ENCODE data around the gene ITPA. TPM values are rescaled to one million over a fixed set of nuclear protein-coding genes. Genes with fewer than 3 reads are reported as not detected.
A peak's percentile ranks its signal among the peaks of the same experiment; 100 is the strongest.
"Not testable (repeated sequence)": the region's sequence is repeated elsewhere in the genome, so short reads cannot be mapped to it uniquely, and the experiment has no call there.

The ITPA gene
- total RNA-seq, 1 experiment from 2014 or later: 147 TPM

DNA sequence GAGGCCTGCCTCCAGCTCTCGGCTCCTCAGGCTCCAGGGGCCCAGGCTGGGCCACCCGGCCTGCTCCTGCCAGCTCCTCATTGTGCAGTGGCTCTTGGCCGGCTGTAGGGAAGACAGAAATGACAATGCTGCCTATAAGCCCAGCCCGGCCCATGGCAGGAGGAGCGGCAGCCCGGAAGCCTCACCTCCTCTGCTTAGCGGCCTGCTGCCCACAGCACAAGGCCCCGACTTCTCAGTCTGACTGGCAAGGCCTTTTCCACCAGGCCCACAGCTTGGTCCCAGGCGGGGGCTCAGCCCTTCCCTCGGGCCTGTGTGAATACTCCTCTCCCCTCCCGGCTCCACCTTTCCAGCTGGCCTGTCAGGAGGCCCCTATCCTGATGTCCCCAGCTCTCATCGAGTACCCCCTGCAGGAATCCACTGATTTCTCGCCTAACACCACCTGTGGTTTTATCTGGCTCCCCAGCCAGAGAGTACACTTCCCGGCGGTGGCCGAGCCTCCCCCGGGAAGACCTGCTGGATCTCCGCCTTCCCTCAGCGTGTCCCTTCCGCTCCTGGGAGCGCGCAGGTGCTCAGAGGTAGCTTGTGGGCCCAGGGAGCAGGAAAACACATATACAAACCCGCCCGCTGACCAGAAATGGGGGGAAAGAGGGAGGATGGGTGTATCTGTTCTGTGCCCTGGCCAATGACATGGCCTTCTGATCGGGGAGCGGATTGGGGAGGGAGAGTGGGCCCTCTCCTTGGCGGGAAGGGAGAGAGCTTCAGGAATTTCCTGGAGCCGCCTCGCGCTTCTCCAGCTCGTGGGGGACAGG is 5.8 kb upstream of the ITPA start:
- peak; percentile 79 for DNase-seq

DNA sequence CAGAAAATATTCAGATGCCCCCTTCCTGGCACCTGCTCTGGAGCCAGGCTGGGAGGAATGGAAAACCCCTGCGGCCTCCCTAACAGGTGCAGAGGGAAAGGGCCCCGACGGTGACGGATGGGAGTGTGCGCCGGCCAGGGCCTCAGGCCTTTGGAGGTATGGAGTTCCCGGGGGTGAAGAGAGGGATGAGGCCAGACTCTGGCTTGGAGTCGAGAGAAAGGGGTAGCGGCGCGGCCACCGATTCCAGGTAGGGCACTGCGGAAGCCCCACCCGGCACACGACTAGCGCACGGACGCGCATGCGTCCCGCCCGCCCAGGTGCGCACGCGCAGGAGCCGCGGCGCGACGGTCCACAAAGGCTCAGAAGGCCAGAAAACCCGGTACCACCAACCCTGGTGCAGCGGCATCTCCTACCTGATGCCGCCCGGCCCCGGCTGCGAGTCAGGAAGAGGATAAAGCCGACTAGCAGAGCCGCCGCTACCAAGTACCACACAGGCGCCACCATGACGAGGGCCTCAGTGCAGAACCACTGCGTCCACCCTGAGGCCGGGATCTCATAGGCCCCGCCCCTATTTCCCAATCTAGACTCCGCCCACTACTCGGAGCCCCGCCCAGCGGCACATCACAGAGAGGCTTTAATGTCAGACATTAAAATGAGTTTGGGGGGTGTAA is 5.0 kb upstream of the ITPA start, which contains the start of gene DDRGK1:
DDRGK1 (minus strand) TSS at position 559 of the 671 bp plus-strand sequence; CDS start at position 504, 55 bp downstream.
- peak within 1 kb of the TSS; percentile 83 for H3K4me3 ChIP-seq (ENCODE audit: insufficient read depth, low read depth, low read length)
- H3K36me3 ChIP-seq (replicated peaks; ENCODE audit: control insufficient read depth, insufficient read depth, low read length): peaks cover 15% of the 10 kb centered on the region
- peak; percentile 98 for DNase-seq
- H3K27me3 ChIP-seq (ENCODE audit: control insufficient read depth, insufficient read depth, low read length): no peaks in the 10 kb centered on the region

More for the DNA sequence above, 5.8 kb upstream of the ITPA start:
- peaks cover 18% of the 10 kb centered on the region for H3K36me3 ChIP-seq (replicated peaks; ENCODE audit: control insufficient read depth, insufficient read depth, low read length)
- H3K4me3 ChIP-seq (ENCODE audit: insufficient read depth, low read depth, low read length): peak overlapping the region; percentile 83
- no peaks in the 10 kb centered on the region for H3K27me3 ChIP-seq (ENCODE audit: control insufficient read depth, insufficient read depth, low read length)

DNA sequence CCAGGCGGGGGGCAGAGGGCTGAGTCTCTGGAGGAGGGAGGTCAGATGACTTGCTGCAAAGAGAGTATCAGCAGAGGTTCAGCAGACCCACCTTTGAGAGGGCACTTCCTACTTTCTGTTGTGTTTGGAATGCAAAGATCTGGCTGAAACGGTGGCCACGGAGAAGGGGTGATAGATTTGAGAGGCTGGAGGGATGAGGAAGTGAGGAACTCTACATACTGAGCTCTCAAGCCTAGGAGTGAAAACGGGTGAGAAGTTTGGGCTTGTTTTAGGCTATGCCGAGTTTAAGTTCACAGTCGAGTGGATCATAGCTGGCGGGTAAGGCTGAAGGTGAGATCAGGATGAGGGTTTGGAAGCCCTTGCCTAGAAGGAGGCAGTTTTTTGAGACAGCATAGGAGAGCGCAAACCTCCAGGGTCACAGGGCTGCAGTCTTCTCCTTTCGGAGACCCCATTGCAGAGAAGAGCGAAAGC is 477 bp upstream of the ITPA start:
- Histone ChIP-seq H3K4me3 (ENCODE audit: insufficient read depth, low read depth, low read length) (peak overlapping the region; percentile 79), H3K36me3 (replicated peaks; ENCODE audit: control insufficient read depth, insufficient read depth, low read length) (peaks cover 7% of the 10 kb centered on the region), H3K27me3 (ENCODE audit: control insufficient read depth, insufficient read depth, low read length) (no peaks in the 10 kb centered on the region)
- no peak for DNase-seq

DNA sequence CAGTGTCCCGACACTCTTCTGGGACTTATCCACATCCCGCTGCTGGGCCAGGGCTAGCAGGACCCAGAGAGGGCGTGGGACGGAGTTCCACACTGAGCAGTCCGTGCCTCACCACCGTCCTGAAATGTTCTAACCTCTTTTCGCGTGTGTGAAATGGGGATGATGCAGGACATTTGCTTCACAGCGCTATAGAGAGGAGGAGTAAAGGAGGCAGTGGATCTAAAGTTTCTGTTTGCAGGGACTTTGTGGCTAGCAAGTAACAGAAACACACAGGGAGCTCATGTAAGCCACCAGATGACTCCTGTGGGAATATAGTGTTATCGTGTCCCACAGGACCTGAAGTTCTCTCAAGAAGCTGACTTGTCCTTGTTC is 634 bp downstream of the ITPA start:
- H3K36me3 ChIP-seq (replicated peaks; ENCODE audit: control insufficient read depth, insufficient read depth, low read length): peaks cover 13% of the 10 kb centered on the region
- H3K27me3 ChIP-seq (ENCODE audit: control insufficient read depth, insufficient read depth, low read length): no peaks in the 10 kb centered on the region
- peak overlapping the region; percentile 79 for H3K4me3 ChIP-seq (ENCODE audit: insufficient read depth, low read depth, low read length)
- no peak for DNase-seq

DNA sequence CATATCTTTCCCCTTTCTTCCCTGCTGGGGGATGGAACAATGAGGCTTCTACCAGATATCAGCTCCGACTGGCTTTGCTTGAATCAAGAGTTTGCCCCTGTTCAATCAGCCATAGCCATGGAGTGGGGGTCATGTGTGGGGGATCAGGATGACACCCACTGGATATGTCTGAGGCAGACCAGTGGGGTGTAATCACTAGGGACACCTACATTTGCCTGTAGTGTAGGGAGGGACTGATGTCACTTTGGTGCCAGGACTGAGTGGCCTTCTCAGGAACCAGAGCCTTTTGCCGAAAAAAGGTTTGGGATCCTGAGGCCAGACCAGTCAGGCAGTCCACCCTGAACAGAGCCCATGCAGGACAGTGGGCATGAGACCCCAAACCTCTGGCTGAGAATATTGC is 1.0 kb downstream of the ITPA start:
- H3K4me3 ChIP-seq (ENCODE audit: insufficient read depth, low read depth, low read length): peak overlapping the region; percentile 79
- peaks cover 16% of the 10 kb centered on the region for H3K36me3 ChIP-seq (replicated peaks; ENCODE audit: control insufficient read depth, insufficient read depth, low read length)
- DNase-seq: no peak
- no peaks in the 10 kb centered on the region for H3K27me3 ChIP-seq (ENCODE audit: control insufficient read depth, insufficient read depth, low read length)

DNA sequence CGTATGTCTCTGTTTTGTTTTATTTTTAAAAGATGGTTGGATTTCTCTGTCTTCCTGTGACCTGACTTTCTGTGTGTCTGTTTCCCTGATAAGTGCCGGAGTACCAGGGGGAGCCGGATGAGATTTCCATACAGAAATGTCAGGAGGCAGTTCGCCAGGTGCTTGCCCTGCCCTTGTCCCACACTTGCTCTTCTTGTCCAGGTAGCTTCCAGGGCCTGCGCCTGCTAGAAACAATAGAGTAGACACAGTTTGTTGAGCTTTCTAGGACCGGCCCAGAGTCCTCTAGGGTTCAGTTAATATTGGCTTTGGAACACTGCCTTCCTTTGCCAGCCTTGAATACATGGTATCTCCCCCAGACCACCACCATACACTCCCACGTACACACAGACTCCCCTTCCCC is 3.9 kb downstream of the ITPA start:
- peaks cover 18% of the 10 kb centered on the region for H3K36me3 ChIP-seq (replicated peaks; ENCODE audit: control insufficient read depth, insufficient read depth, low read length)
- H3K27me3 ChIP-seq (ENCODE audit: control insufficient read depth, insufficient read depth, low read length): no peaks in the 10 kb centered on the region
- H3K4me3 ChIP-seq (ENCODE audit: insufficient read depth, low read depth, low read length): no peak overlapping the region
- DNase-seq: no peak

DNA sequence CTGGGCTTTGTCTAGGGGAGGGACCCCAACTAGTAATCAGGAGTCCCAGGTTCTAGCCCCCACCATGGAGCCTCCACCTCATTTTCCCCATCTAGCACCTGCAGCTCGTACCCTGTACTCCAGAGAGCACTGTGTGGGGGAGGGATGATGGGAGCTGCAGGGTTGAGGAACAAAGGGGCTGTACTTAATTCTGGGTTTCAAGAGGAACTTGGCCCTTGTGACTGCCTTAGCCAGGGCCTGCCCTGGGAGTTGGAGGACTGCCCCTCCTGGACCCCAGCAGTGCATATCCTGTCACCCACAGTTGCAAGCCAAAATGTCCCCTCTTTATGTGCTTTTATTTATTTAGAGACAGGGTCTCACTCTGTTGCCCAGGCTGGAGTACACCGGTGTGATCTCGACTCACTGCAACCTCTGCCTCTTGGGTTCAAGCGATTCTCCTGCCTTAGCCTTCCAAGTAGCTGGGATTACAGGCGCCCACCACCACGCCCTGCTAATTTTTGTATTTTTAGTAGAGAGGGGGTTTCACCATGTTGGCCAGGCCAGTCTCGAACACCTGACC is 6.1 kb downstream of the ITPA start:
- DNase-seq: not testable (repeated sequence)

DNA sequence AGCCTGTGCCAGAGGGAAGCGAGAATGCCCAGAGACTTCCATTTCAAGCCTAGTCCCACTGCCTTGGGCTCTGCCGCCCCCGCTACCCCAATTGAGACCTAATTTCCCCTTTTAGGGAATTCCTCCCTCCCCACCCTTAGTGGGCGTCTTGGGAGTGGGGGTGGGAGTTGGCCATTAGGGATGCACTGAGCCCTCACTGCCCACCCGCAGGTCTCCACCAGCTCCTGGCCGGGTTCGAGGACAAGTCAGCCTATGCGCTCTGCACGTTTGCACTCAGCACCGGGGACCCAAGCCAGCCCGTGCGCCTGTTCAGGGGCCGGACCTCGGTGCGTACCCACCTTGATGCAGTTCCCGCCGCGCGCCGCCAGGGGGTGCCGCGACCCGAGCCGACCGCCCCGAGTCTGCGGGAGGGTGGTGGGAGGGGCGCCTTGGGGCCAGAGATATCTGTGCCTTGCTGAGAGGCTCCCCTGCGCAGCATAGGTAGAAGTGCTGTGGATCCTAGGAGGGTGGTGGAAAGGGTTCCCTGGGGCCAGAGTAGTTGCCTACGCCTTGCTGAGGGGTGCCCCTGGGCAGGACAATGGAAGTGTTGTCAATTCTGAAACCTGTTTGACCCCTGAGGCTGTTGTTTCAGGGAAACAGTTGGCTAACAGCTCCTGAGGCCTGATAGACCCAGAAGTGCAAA is 9.2 kb downstream of the ITPA start:
- H3K4me3 ChIP-seq (ENCODE audit: insufficient read depth, low read depth, low read length): no peak overlapping the region
- H3K27me3 ChIP-seq (ENCODE audit: control insufficient read depth, insufficient read depth, low read length): no peaks in the 10 kb centered on the region
- peaks cover 14% of the 10 kb centered on the region for H3K36me3 ChIP-seq (replicated peaks; ENCODE audit: control insufficient read depth, insufficient read depth, low read length)
- peak; percentile 99 for DNase-seq

More for the DNA sequence above, 6.1 kb downstream of the ITPA start:
- H3K4me3 ChIP-seq (ENCODE audit: insufficient read depth, low read depth, low read length); H3K27me3 ChIP-seq (ENCODE audit: control insufficient read depth, insufficient read depth, low read length): not testable (repeated sequence)
- H3K36me3 ChIP-seq (replicated peaks; ENCODE audit: control insufficient read depth, insufficient read depth, low read length): peaks cover 19% of the 10 kb centered on the region

DNA sequence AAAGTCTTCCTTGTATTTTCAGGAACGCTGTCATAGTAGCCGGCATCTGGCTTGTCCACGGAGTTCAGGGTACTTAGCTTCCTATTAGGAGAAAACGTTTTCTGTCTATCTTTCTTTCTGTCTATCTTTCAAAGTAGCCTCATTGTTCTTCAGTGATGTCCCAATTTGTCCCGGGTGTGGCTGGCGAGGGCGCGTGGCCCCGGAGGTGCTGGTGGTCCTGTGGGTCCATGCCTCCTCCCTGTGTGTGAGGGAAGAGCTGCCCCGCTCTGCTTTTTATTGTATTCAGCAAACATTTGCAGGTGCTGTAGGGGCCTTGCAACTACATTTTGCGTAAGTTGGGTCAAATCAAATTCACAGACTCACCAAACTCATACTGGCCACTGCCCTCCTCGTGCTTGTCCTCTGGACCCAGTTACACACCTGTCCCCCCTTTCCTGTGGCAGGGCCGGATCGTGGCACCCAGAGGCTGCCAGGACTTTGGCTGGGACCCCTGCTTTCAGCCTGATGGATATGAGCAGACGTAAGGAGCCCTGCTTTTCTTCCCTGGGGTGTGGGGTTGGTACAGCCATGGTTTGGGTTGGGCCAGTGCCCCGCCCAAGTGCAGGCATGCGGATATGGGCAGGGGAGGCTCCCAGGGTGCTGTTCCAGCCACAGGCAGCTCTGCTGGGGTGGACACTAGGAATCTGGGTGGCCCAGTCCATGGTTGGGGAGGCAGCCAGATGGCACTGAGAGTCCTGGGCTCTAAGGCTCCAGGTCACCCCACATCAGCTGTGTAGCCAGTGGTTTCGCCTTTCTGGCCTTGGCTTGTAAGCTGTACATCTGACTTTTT is 12.3 kb downstream of the ITPA start:
- Histone ChIP-seq H3K36me3 (replicated peaks; ENCODE audit: control insufficient read depth, insufficient read depth, low read length) (peaks cover 5% of the 10 kb centered on the region), H3K27me3 (ENCODE audit: control insufficient read depth, insufficient read depth, low read length) (no peaks in the 10 kb centered on the region), H3K4me3 (ENCODE audit: insufficient read depth, low read depth, low read length) (no peak overlapping the region)
- peak; percentile 18 for DNase-seq

DNA sequence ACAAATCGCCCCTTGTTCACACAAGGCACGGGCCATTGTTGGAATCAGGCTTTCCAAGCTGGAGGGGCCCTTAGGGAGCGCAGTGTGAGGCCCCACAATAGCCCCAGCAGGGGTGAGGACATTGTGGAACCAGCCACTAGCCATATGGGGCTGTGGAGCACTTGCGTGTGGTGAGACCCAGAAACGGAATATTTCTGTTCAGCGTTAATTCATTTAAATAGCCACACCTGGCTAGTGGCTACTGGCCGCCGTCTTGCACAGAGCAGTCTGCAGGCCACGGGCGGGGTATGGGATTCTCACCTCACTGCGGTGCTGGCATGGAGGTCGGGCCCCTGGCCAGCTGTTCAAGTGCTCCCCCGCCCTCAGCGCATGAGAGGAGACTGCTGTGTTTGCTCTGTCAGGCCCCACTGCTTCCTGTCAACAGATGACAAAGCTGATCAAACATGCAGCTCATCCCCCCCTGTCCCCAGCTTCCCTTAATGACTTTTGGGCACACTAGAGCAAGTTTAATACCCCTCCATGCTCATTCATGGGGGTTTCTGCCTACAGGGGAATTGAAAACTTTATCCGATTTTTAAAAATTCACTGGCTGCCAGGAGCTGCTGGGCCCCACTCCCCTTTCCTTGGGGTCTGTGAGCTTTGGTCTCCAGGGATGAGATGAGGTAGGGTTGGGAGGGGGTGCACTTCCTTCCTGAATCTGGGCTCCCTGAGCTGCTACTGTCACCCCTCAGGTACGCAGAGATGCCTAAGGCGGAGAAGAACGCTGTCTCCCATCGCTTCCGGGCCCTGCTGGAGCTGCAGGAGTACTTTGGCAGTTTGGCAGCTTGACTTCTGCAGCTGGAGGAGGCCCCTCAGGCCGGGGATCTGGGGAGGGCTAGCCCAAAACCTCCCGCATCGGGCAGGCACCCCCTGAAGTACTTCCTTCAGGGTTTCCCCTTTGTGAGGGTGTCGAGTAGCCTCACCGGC is 13.6 kb downstream of the ITPA start:
- peak; percentile 20 for DNase-seq
- no peaks in the 10 kb centered on the region for H3K27me3 ChIP-seq (ENCODE audit: control insufficient read depth, insufficient read depth, low read length)

DNA sequence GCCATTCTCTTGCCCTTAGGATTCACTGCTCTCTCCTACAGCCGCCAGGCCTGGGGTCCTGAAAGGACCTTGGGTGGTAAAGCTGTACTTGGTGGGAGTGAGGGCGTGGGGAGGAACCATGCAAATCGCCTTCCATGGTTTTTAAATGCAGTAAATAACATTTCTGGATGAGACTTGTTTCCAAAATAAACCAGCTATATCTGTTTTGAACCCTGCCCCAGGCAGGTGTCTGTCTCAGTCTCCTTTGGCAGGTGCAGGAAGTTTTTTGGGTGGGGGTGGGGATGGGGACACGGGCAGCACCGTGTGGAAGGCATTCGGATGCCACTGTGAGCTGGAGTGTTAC is 14.3 kb downstream of the ITPA start:
- no peak for DNase-seq
- no peak overlapping the region for H3K4me3 ChIP-seq (ENCODE audit: insufficient read depth, low read depth, low read length)

More for the DNA sequence above, 13.6 kb downstream of the ITPA start:
- Histone ChIP-seq H3K4me3 (ENCODE audit: insufficient read depth, low read depth, low read length) (no peak overlapping the region), H3K36me3 (replicated peaks; ENCODE audit: control insufficient read depth, insufficient read depth, low read length) (peaks cover 8% of the 10 kb centered on the region)

DNA sequence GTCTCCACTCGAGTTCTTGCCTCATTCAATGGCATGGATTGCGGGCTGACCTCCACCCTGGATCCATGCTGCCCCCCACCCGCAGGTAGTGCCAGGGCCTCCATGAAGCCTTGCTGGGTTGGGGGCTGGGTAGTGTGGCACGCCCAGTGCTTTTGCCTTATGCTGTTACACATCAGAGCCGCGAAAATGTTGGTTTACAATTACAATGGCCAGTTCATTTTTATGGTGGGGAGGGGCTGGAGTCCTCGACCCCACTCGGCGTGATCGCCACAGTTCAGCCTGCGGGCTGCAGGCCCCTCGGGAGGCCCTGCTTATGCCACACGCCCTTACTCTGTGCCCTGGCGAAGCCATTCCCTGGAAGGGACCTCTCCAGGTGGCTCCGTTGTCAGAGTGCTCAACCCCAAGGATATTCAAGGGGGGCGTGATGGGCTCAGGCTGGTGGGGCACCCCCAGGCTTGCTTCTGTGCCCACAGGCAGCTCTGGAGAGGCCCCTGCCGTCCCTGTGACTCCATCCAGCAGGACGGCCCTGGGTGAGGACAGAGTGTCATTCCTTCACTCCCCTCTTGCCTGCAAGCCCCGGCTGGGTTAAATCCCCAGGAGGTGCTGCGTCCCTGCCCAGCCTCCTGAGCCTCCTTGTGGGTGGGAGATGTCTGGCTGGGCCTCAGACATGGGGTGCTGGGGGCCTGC is 14.8 kb downstream of the ITPA start:
- DNase-seq: no peak
- Histone ChIP-seq H3K36me3 (replicated peaks; ENCODE audit: control insufficient read depth, insufficient read depth, low read length) (peaks cover 8% of the 10 kb centered on the region), H3K4me3 (ENCODE audit: insufficient read depth, low read depth, low read length) (no peak overlapping the region), H3K27me3 (ENCODE audit: control insufficient read depth, insufficient read depth, low read length) (no peaks in the 10 kb centered on the region)

More for the DNA sequence above, 14.3 kb downstream of the ITPA start:
- Histone ChIP-seq H3K27me3 (ENCODE audit: control insufficient read depth, insufficient read depth, low read length) (no peaks in the 10 kb centered on the region), H3K36me3 (replicated peaks; ENCODE audit: control insufficient read depth, insufficient read depth, low read length) (peaks cover 8% of the 10 kb centered on the region)
